Ramos (cell line): Measurements from ENCODE around the gene PHACTR1.
"Not testable (repeated sequence)": the region's sequence is repeated elsewhere in the genome, so short reads cannot be mapped to it uniquely, and the experiment has no call there.

Experiments used
- in situ Hi-C: fragments of 300-500 bp; cut with MboI; formaldehyde crosslinking; loops from one replicate; pipeline ENCODE4 v1.14.3; 2022; ENCODE audit warnings: low sequenced_read_pairs; ENCODE audit not compliant: unreplicated experiment

The PHACTR1 gene

DNA sequence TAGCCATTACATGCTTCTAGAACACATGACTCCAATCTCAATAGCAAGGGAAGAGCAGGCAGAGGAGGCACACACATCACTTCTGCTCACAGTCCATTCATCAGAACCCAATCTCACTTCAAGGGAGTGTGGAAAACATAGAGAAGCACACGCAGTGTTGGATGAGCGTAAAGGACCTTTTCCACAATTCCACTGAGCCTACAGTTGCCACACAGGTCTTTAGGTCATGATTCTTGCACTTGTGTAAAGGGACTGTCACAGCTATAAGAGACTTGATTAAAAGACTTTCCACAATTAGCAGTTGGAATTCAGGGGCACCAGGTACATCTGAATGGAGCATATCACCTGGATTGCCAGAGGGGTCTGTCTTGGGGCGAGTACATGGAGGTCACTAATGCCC, 525.6 kb downstream of the PHACTR1 start:
- in situ Hi-C loops: no loop called here

DNA sequence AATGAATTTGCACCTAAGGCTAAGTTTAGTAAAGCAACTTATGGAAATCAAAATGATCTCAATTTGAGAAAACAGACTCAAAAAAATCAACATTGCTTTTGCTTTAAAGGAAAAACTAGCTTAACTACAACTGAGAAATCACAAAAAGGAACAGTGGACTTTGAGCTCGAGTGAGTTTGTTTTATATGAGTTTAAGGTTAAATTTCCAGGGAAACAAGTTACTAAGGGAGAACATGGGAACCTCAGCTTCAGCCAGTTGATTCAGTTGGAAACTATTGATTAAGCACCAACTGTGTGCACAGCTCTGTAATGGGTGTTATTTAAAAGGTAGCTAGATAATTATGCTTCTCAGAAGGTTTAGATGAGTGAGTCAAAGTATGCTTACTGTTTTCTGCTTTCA, 526.0 kb downstream of the PHACTR1 start:
- in situ Hi-C loops: no loop called here

DNA sequence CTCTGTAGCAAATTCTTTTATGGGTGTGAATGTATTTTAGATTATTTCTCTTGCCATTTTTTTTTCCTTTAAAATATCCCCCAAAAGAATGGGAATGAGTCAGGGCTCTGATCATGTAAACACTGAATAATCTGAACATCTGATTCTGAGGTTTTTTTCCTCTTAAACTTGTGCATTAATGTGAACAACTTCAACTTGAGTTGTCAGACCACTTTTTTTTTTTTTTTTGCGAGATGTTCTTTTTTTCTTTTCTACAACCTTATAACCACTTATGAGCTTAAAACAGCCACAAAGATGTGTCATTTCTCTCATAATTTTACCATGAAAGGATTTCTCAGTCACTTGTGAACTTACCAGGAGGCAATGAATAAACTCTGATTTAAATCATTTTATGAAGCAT, 526.5 kb downstream of the PHACTR1 start:
- in situ Hi-C loops: no loop called here

DNA sequence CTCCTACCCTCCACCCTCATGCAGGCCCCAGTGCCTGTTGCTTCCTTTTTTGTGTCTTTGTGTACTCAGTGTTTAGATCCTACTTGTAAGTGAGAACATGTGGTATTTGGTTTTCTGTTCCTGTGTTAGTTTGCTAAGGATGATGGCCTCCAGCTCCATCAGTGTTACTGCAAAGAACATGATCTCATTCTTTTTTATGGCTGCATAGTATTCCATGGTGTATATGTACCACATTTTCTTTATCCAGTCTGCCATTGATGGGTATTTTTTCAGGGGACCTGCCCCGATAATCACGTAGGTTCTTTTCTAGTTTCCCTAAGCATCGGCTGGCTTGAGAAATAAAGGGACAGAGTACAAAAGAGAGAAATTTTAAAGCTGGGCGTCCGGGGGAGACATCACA, 527.2 kb downstream of the PHACTR1 start:
- in situ Hi-C loops: not testable (repeated sequence)

DNA sequence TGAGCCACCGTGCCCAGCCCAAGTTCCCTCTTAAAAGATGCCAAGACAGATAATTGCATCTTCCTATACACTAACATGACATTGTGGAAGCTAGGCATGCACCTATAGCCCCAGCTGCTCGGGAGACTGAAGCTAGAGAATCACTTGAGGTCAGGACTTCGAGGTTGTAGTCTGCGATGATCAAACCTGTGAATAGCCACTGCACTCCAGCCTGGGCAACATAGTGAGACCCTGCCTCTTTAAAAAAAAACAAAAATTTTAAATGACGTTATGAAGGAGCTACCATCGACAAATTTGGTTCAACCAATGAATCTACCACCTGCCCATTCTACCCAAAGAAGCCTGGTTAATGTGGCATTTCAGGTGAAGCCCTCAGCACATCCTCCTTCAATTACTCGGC, 531.1 kb downstream of the PHACTR1 start:
- in situ Hi-C loops: no loop called here

DNA sequence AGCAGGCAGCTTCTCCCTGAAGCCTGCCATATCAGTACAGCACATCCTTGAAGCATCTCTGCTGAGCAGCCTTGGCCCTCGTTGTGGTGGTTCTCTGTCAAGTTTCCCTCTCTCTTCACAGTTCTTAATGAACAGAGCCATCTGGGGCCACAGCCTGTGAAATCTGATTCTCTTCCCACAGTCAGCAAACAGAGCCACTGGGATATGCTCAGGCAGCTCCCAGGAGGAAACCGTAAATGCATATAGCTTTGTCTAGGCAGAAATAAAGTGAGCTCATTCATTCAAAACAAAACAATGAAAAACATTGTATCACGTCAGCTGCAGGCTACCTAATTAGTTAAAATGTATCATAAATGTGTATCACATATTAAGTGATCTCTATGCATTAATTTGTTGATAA, 531.5 kb downstream of the PHACTR1 start:
- in situ Hi-C loops: no loop called here

DNA sequence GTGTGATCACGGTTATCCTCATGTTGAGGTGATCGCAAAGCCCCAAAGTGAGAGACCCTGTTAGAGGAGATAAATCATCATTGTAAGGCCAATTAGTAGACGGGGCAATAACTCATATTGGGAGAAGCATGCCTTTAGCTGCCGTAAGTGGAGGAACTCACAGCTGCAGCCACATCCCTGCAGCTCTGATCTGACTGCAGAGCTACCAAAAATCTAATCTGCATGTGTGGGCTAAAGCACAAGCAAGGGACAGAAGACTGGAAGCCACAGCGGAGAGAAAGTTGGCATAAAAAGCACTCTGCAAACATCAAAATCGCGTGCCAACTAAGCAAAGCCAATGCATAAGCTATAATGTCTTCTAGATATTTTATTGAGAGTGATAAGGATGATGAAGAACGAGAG, 532.0 kb downstream of the PHACTR1 start:
- in situ Hi-C loops: no loop called here

DNA sequence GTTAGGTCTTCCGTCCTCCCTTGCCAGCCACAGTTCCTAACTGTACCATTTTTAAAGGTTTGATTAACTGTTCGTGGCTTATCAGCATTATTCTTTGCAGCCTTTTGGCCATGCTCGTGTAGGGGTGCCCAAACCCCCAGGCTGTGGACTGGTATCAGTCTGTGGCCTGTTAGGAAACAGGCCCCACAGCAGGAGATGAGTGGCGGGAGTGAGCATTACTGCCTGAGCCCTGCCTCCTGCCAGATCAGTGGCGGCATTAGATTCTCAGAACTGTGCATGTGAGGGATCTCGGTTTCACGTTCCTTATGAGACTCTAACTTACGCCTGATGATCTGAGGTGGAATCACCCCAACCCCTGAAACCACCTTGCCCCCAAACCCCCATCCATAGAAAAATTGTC, 532.4 kb downstream of the PHACTR1 start:
- in situ Hi-C loops: no loop called here

DNA sequence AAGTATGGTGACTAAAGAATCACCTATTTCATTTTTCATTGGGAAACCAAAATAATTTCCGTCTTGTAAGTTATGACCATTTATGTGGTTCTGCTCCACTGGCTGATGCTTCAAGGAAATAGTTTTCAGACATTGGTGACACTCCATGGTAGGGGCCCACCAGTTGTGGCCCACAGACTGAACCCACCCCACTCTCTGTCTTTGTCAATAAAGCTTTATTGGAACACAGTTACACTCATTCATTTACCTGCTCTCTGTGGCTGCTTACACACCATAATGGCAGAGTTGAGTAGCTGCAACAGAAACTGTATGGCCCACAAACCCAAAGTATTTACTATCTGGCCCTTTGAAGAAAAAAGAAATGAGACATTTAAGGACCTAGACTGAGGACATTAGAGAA, 533.2 kb downstream of the PHACTR1 start:
- in situ Hi-C loops: no loop called here

DNA sequence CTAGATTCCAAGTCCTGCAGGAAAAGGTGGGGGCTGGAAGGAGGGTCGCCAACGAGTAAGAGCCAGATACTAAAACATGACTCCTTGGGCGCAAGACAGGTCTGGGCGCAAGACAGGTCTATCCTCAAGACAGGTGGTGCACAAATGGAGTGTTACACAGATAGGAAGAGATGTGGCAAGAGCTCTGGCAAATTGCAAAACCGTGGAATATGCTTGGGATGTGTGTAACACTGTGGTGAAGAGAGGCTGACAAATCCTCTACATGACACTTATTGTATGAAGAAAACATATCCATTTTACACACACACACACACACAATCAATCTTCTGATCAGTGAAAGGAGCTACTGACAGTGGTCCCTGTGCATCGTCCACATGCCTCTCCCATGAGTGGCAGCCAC, 534.1 kb downstream of the PHACTR1 start:
- in situ Hi-C loops: no loop called here

DNA sequence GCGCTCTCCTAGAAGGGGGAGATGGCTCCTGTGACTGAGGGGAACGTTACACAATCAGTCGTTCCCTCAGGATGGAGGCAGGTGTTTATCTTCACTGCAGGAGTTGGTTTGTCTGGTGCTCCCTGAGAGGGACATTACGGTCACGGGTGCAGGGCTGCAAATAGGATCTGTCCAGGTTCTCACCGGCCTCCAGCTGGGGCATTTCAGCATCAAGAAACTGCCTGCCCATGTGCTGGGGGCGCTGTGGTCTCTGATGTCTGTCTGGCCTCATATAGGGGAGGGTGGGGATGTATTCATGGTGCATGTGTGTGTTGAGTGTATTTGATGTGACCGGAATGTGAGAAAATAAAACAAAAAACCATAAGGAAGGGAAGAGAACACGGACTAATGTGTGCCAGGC, 534.7 kb downstream of the PHACTR1 start:
- in situ Hi-C loops: no loop called here

DNA sequence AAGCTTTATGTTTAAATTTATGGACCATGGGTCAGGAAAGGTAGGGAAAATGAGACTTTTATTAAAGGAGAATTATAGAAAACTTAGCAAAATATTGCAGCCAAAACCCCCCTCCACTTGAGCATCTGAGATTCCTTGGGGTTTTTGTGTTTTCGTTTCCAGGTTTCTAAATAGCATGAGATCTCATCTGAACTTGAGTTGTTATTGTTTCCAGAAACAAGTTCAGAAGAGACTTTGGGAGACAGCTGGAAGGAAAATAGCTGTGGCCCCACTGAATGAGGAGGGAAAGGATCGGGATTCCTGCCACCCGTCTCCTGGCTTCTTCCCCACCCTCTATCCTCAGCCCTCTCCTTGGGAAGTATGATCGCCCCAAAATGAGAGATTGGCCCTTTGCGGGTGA, 536.2 kb downstream of the PHACTR1 start:
- in situ Hi-C loops: no loop called here

DNA sequence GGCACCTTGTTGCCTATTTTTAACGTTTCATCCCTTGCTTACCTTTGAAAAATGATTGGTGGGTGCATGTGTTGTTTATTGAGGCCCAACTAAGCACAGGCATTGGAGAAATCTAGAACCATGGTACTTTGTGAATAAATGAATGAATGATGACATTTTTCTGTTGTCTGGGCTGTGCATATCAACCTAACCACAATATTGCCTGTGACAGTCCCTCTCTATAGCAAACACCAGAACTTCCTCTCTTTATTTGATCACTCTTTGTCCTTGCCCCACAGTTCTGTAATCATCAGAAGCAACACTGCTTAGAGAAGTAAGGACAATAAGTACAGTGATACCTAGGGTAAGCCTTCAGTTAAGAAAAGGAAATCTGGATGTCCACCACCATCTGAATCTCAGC, 536.7 kb downstream of the PHACTR1 start:
- in situ Hi-C loops: no loop called here

DNA sequence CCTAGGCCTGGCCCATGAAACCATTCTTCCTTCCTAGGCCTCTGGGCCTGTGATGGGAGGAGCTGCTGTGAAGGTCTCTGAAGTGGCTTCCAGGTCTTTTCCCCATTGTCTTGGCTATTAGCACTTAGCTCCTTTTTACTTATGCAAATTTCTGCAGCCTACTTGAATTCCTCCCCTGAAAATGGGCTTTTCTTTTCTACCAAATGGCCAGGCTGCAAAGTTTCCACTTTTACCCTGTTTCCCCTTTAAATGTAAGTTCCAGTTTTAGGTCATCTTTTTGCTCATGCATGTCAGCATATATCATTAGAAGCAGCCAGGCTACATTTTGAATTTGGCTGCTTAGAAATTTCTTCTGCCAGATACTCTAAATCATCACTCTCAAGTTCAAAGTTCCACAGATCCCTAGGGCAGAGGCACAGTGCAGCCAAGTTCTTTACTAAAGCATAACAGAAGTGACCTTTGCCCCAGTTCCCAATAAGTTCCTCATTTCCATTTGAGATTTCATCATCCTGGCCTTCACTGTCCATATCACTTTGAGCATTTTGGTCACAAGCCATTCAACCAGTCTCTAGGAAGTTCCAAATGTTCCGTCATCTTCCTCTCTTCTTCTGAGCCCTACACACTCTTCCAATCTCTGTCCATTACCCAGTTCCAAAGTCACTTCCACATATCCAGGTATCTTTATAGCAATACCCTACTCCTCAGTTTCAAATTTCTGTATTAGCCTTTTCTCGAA, 539.9 kb downstream of the PHACTR1 start:
- in situ Hi-C loops: no loop called here

DNA sequence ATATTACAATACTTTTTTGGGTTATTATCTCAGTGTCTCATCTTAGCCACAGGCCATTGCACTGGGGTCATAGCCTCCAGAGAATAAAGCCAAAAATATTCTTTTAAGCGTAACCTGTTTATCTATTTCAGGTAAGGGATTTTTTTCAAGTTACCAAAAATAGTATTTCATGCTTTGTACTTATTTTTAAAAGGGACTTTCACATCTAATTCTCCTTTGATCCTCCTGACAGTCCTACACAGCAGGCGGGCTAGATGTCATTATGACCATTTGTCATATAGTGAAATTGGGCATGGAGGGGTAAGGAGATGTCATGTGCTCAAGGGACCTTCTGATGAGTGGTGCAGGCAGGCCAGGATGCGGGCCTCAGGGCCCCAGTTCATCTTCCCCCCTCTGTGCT, 542.8 kb downstream of the PHACTR1 start:
- in situ Hi-C loops: no loop called here

DNA sequence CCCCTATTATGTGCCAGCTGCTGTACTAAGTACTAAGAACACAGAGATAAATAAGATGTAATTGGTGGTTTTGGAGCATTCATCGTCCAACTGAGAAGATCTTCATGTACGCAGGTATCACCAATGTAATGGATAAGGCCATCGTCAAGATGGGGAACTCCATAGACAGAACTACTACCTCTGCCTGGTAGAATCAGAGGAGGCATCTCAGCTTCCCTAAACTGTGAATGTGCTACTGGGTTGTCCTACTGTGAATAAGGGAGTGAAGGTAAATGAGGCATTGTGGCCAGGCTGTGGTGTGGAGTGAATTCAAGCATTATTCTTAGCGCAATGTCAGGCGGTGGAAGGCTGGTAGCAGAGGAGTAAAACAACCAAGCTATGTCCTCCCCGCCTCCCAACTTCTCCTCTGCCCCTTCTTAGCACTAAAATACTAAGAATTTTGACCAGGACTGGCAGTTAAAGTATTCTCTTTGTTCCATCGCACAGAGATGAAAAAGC, 543.6 kb downstream of the PHACTR1 start:
- in situ Hi-C loops: no loop called here

DNA sequence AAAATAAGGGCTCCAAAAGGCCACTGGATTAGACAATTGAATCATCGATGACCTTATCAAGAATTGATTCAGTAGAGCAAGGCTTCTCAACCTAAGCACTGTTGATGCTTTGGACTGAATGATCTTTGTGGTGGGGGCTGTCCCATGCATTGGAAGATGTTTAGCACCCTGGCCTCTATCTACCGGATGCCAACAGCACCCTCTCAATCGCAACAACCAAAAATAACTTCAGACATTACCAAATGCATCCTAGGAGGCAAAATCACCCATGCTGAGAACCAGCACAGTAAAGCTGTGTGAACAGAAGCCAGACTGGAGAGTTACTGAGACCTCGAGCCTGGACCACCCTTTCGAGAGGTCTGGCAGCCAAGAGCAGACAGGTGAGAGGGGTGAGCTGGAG, 544.3 kb downstream of the PHACTR1 start:
- in situ Hi-C loops: no loop called here

DNA sequence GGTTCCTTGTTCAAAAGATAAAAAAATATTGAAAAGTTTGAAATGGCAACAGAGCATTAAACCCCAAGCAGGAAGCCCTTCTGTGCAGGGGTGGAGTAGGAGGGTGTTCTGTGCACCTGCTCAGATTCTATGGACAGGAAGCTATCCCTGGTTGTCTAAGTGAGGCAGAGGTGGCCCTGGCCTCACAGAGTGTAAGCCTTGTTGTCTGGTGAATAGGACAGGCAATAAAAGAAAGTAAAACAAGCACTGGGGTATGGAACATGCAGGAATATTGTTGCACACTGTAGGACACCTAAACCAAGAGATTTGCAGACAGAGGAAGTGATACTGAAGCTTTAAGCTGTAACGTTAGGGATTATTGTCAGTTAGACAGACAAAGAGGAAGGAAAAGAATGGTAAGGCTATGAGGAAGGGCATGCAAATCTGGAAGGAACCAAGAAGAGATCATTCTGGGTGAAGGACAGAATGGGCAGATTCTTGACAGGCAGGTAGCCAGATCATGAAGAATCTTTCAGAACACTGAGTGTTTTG, 545.0 kb downstream of the PHACTR1 start:
- in situ Hi-C loops: no loop called here

DNA sequence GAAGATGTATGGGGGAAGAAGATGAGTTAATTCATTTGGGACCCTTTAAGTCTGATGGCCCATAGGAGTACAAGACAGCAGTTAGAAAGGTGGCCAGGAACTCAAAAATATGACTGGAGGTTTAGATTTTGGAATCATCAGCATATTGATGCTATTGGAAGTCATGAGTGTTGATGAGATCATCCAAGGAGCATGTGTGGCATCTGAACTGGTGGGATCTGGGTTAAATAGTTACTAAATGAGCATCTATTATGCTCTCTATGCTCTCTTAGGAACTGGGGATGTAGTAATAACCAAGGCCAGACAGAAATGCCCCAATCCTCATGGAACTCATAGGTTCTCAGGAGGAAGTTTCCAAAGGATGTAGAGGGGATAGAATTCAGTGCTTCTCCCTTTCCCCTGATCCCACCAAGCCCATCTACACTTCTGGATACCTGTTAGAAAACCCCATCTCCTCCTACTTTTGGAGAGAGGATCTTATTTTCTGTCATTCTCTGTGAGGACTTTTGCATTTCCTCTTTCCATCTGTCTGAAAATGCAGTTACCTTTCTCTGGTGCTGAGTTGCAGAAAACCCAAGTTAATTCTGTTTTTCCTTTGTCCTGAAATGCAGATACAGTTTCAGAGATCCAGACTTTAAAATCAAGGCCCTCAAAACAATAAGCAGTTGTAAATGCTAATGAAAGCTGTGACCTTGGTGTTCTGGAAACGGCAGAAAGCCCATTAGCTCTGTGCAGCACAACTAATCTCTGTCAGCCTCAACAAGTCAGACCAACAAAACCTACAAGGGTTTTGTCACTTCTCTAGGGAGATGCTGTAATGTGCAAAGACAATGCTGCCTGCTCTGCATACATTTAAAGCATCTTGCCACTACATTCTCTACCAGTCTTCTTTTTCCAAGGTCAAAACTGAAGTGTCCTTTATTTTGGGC, 546.0 kb downstream of the PHACTR1 start:
- in situ Hi-C loops: no loop called here

DNA sequence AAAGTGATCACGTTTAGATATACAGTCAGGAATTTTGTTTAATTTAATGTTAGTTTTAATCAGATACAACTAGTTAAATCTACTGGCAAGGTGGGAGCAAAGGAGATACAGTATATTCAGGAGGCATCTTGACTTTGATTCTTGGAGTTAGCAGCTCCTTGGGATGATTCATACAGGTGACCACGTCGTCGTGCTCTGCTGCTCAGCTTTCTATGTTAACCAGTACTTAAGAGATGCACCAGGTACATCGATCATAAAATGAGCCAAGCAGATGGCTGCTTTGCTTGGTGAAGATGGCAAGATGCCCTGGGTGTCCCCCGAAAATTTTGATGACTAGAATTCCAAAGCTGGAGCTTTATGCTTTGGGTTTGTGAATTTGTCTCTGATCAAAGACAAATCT, 547.1 kb downstream of the PHACTR1 start:
- in situ Hi-C loops: no loop called here

DNA sequence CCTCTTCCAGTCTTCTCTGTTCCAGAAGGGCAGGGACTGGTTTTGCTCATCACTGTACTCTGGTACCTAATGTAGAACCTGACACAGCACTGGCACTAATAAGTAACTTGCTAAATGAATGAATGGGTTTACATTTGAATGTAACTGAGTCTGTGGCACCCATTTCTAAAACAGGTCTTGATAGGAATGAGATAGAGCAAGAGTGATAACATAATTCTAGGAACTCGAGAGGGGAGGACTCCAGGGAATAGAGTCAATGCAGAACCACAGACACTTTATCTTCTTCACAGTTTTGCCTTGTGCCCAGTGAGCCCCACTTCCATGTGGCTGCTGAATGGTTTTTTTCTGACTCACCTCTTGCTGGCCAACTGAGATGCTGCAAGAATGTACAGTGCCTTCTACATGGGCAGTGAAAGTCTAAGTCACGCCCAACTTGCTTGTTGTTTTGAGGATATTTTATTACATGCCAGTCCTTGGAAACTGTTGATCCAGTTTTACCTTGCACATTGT, 550.6 kb downstream of the PHACTR1 start:
- in situ Hi-C loops: no loop called here
